Glomerular visceral epithelial cell (primary cell): ENCODE results near the gene PDE4D.
"Not testable (repeated sequence)": the region's sequence is repeated elsewhere in the genome, so short reads cannot be mapped to it uniquely, and the experiment has no call there.

Experiments used
- DNase-seq: peaks from one replicate; pipeline ENCODE4 v3.0.0-alpha.2; 2016; ENCODE audit errors: extremely low spot score

PDE4D gene

GRCh38 chr5:59608745-59609144 lies 284.8 kb downstream of the PDE4D start:
- DNase-seq = no peak

- no peak for DNase-seq
Observed at GRCh38 chr5:59607138-59607765, 286.3 kb downstream of the PDE4D start.

- no peak for DNase-seq
Observed at GRCh38 chr5:59605915-59606314, 287.6 kb downstream of the PDE4D start.

- DNase-seq = no peak
Observed at GRCh38 chr5:59604111-59604510, 289.4 kb downstream of the PDE4D start.

- no peak for DNase-seq
Observed at GRCh38 chr5:59600998-59601397, 292.5 kb downstream of the PDE4D start.

GRCh38 chr5:59600153-59600552 lies 293.4 kb downstream of the PDE4D start:
- DNase-seq = no peak

GRCh38 chr5:59599729-59600128 lies 293.8 kb downstream of the PDE4D start:
- no peak for DNase-seq

- DNase-seq = peak; percentile 20
Observed at GRCh38 chr5:59598547-59598874, 295.0 kb downstream of the PDE4D start.

- DNase-seq = no peak
Observed at GRCh38 chr5:59597690-59598546, 295.6 kb downstream of the PDE4D start.

- no peak for DNase-seq
Observed at GRCh38 chr5:59596586-59597350, 296.8 kb downstream of the PDE4D start.

- DNase-seq = not testable (repeated sequence)
Observed at GRCh38 chr5:59594118-59594517, 299.4 kb downstream of the PDE4D start.

GRCh38 chr5:59593439-59594007 lies 300.0 kb downstream of the PDE4D start:
- DNase-seq = no peak

GRCh38 chr5:59592101-59592500 lies 301.4 kb downstream of the PDE4D start:
- DNase-seq = no peak

- no peak for DNase-seq
Observed at GRCh38 chr5:59591162-59591561, 302.4 kb downstream of the PDE4D start.

GRCh38 chr5:59588922-59589321 lies 304.6 kb downstream of the PDE4D start:
- peak; percentile 56 for DNase-seq

GRCh38 chr5:59587489-59588337 lies 305.8 kb downstream of the PDE4D start:
- DNase-seq = peak; percentile 77

GRCh38 chr5:59586841-59587240 lies 306.7 kb downstream of the PDE4D start:
- DNase-seq = no peak

- DNase-seq = no peak
Observed at GRCh38 chr5:59584858-59585846, 308.4 kb downstream of the PDE4D start.

GRCh38 chr5:59583810-59584562 lies 309.5 kb downstream of the PDE4D start:
- no peak for DNase-seq
